SK-N-MC (cell line): ENCODE data around the gene SCAF4.

Experiments
- EZH2 ChIP-seq: fragments of 200-600 bp; sonication (generic); IDR thresholded peaks from one replicate; pipeline ENCODE4 v1.6.1; 2017; ENCODE audit warnings: antibody characterized with exemption
- POLR2AphosphoS5 ChIP-seq: IDR thresholded peaks from 2 replicates; pipeline ENCODE4 v1.6.1; 2012; ENCODE audit warnings: mild to moderate bottlenecking, low read depth, low read length, borderline replicate concordance

- 0 out of 2 replicates have a peak, but pooled peaks have one; percentile 12 for TF ChIP-seq POLR2AphosphoS5
- TF ChIP-seq EZH2, result no peak
Measured at GRCh38 chr21:31670070-31670469, 61.8 kb downstream of the SCAF4 start.
